GM21619 (cell line): ENCODE data around the gene ATG5.
"Not testable (repeated sequence)": the region's sequence is repeated elsewhere in the genome, so short reads cannot be mapped to it uniquely, and the experiment has no call there.

Experiments
- ATAC-seq: cut with Tn5 transposase; IDR thresholded peaks from one replicate; pipeline ENCODE4 v1.9.1; 2021; ENCODE audit not compliant: unreplicated experiment

Gene ATG5

GRCh38 chr6:106160189-106160588, 165.4 kb downstream of the ATG5 start:
- no peak for ATAC-seq

- ATAC-seq = no peak
Observed at GRCh38 chr6:106159531-106159940, 166.0 kb downstream of the ATG5 start.

- ATAC-seq = no peak
Observed at GRCh38 chr6:106158816-106159215, 166.7 kb downstream of the ATG5 start.

- ATAC-seq = no peak
Observed at GRCh38 chr6:106156863-106157262, 168.7 kb downstream of the ATG5 start.

- ATAC-seq = no peak
Observed at GRCh38 chr6:106156413-106156812, 169.1 kb downstream of the ATG5 start.

- ATAC-seq = no peak
Observed at GRCh38 chr6:106155219-106155830, 170.2 kb downstream of the ATG5 start.

GRCh38 chr6:106154326-106154725, 171.2 kb downstream of the ATG5 start:
- no peak for ATAC-seq

GRCh38 chr6:106152952-106153351, 172.6 kb downstream of the ATG5 start:
- ATAC-seq = no peak

GRCh38 chr6:106152476-106152875, 173.1 kb downstream of the ATG5 start:
- ATAC-seq = not testable (repeated sequence)

- ATAC-seq = no peak
Observed at GRCh38 chr6:106149472-106150069, 176.0 kb downstream of the ATG5 start.

- no peak for ATAC-seq
Observed at GRCh38 chr6:106147476-106147875, 178.1 kb downstream of the ATG5 start.

GRCh38 chr6:106146852-106147351, 178.7 kb downstream of the ATG5 start:
- ATAC-seq = peak; percentile 32

GRCh38 chr6:106145741-106146227, 179.8 kb downstream of the ATG5 start:
- peak; percentile 29 for ATAC-seq

- ATAC-seq = no peak
Observed at GRCh38 chr6:106145144-106145543, 180.4 kb downstream of the ATG5 start.

GRCh38 chr6:106143665-106144064, 181.9 kb downstream of the ATG5 start:
- no peak for ATAC-seq

- ATAC-seq = no peak
Observed at GRCh38 chr6:106142876-106143431, 182.6 kb downstream of the ATG5 start.

GRCh38 chr6:106141441-106142237, 183.9 kb downstream of the ATG5 start:
- ATAC-seq = peak; percentile 76

- ATAC-seq = no peak
Observed at GRCh38 chr6:106138151-106138550, 187.4 kb downstream of the ATG5 start.

- ATAC-seq = no peak
Observed at GRCh38 chr6:106136845-106137244, 188.7 kb downstream of the ATG5 start.

GRCh38 chr6:106135911-106136571, 189.5 kb downstream of the ATG5 start:
- no peak for ATAC-seq
